Sigmoid colon (tissue), 7 donors: ENCODE results near the gene CCT3. TPM values are rescaled to one million over a fixed set of nuclear protein-coding genes. Genes with fewer than 3 reads are reported as not detected.

Experiments
- DNase-seq: peaks from one replicate; pipeline ENCODE4 v3.0.0-alpha.2; 2019
- H3K27ac ChIP-seq, 4 donors: fragments of 200-600 bp; sonication (generic); one replicate each; pipeline ENCODE4 v1.5.1; 2016 to 2019; ENCODE audit warnings: mild to moderate bottlenecking in 1 of 4
- H3K27me3 ChIP-seq, 3 donors: fragments of 200-600 bp; sonication (generic); one replicate each; pipeline ENCODE4 v1.5.1; 2019; ENCODE audit warnings: mild to moderate bottlenecking in 1 of 3
- H3K36me3 ChIP-seq, 4 donors: fragments of 200-600 bp; sonication (generic); one replicate each; pipeline ENCODE4 v1.5.1; 2016 to 2019
- H3K4me1 ChIP-seq, 4 donors: fragments of 200-600 bp; sonication (generic); one replicate each; pipeline ENCODE4 v1.5.1; 2017 to 2019
- H3K4me3 ChIP-seq, 4 donors: fragments of 200-600 bp; sonication (generic); one replicate each; pipeline ENCODE4 v1.5.1; 2017 to 2019; ENCODE audit warnings: mild to moderate bottlenecking in 2 of 4, moderate library complexity in 1 of 4
- H3K9me3 ChIP-seq, 4 donors: fragments of 200-600 bp in 3 of 4; sonication (generic) in 3 of 4; one replicate each; pipeline versions ENCODE4 v1.5.1 to v1.6.1; 2013 to 2019
- EP300 ChIP-seq, 4 donors: sonication (generic); formaldehyde crosslinking; IDR thresholded peaks; one replicate each; pipeline ENCODE4 v1.6.1; 2017; ENCODE audit warnings: antibody characterized with exemption in 4 of 4
- POLR2A ChIP-seq, 2 donors: fragments of 450-650 bp; IDR thresholded peaks; one replicate each; pipeline ENCODE4 v1.6.1; 2016; ENCODE audit warnings: antibody characterized with exemption in 2 of 2, mild to moderate bottlenecking in 2 of 2, moderate library complexity in 2 of 2
- POLR2AphosphoS5 ChIP-seq, 4 donors: sonication (generic); formaldehyde crosslinking; IDR thresholded peaks; one replicate each; pipeline ENCODE4 v1.6.1; 2017; ENCODE audit warnings: antibody characterized with exemption in 4 of 4
- WGBS, 2 donors: extraction: QIAGEN DNeasy Blood & Tissue Kit; methylation state at CpG; one replicate each; pipeline ENCODE4 v1.1.7; 2013; 5-methylcytosine and 5-hydroxymethylcytosine counted together
- intact Hi-C: fragments of 100-400 bp; cut with DNase I; formaldehyde crosslinking; loops from one replicate; pipeline ENCODE4 v1.15.1; 2023
- polyA plus RNA-seq, 3 donors: library from polyadenylated mRNA; stranded (reverse); fragments of 200-250 nt; gene quantifications; one replicate each; pipeline ENCODE4 v1.2.3, GENCODE V29; 2013
- total RNA-seq, 4 donors: library from RNA; depleted of rRNA; stranded (reverse); fragments of >200 nt; gene quantifications; one replicate each; pipeline ENCODE4 v1.1.0, GENCODE V29; 2016
- TF ChIP-seq, protein P1 (sequence below), 4 experiments: fragments of 450-650 bp in 3 of 4; fragments of 200-600 bp in 1 of 4; IDR thresholded peaks; one replicate each; pipeline ENCODE4 v1.5.1; 2016 to 2019; ENCODE audit warnings: antibody characterized with exemption in 4 of 4, mild to moderate bottlenecking in 3 of 4, moderate library complexity in 2 of 4
- donor health status: healthy with polysubstance abuse.
- donor health status: Bipolar disorder and iron deficiency.
- donor health status: healthy.

Gene CCT3
- total and polyA plus RNA-seq, 7 donors, result 94.3 to 253 (median 155) TPM

DNA sequence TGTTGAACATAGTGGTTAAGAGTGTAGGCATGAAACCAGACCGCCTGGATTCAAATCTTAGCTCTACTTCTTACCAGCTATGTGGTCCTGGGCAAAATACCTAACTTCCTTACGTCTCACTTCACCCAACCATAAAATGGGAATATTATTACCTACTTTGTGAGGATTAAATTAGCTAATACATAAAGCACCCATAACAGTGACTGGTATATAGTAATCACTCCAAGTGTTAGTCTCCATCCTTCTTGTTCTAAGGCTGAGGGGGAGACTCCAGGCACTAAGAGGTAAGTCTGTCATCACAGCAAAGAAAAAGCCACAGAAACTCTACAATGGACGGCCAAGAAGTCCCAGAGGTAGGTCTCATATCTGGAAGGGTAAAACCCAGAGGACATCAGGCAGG lies 58.3 kb downstream of the CCT3 start:
- DNase-seq, result no peak
- Histone ChIP-seq H3K36me3 (peaks cover 12 to 41% (median 23%) of the 10 kb centered on the region in 4 donors), H3K4me1 (peaks cover 0 to 33% (median 29%) of the 10 kb centered on the region in 4 donors), H3K27me3 (no peaks in the 10 kb centered on the region), H3K9me3 (no peaks in the 10 kb centered on the region), H3K4me3 (no peak overlapping the region), H3K27ac (no peak overlapping the region)
- intact Hi-C loops, result no loop called here
- WGBS, 2 donors, result 88 to 90% methylated on average over 3 of the region's 3 CpGs
- TF ChIP-seq, protein P1, sequence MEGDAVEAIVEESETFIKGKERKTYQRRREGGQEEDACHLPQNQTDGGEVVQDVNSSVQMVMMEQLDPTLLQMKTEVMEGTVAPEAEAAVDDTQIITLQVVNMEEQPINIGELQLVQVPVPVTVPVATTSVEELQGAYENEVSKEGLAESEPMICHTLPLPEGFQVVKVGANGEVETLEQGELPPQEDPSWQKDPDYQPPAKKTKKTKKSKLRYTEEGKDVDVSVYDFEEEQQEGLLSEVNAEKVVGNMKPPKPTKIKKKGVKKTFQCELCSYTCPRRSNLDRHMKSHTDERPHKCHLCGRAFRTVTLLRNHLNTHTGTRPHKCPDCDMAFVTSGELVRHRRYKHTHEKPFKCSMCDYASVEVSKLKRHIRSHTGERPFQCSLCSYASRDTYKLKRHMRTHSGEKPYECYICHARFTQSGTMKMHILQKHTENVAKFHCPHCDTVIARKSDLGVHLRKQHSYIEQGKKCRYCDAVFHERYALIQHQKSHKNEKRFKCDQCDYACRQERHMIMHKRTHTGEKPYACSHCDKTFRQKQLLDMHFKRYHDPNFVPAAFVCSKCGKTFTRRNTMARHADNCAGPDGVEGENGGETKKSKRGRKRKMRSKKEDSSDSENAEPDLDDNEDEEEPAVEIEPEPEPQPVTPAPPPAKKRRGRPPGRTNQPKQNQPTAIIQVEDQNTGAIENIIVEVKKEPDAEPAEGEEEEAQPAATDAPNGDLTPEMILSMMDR (IDR thresholded peaks at IDR 0.05), result no peak
- no peak for TF ChIP-seq POLR2AphosphoS5 (IDR thresholded peaks at IDR 0.05)
- no peak for TF ChIP-seq POLR2A (IDR thresholded peaks at IDR 0.05)
- TF ChIP-seq EP300 (IDR thresholded peaks at IDR 0.05), result no peak

DNA sequence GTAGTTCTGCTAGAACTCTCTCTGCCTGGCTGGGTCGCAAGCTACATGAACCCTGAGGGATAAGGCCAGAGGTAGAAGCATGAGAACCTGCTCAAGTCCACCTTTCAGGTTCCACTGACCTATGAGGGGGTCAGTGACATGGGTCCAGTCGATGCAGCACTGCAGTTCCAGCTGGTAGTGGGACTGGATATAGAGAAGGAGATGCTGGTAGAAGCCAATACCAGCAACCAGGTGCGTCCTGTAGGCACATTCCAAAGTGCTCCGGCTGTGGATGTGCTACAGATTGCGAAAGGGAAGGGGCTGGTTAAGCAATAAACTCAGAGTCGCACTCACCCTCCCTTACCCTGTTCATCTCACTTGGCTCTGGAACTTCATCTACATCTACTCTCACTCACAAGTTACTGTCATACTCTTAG lies 61.1 kb downstream of the CCT3 start:
- intact Hi-C loops, result no loop called here
- DNase-seq, result no peak
- WGBS, 2 donors, result 75 to 89% methylated on average over 6 of the region's 6 CpGs
- H3K4me3 ChIP-seq, result no peak overlapping the region
- no peaks in the 10 kb centered on the region for H3K27me3 ChIP-seq
- peaks cover 0 to 20% (median 13%) of the 10 kb centered on the region in 4 donors for H3K4me1 ChIP-seq
- no peak for TF ChIP-seq EP300 (IDR thresholded peaks at IDR 0.05)
- TF ChIP-seq, protein P1 (IDR thresholded peaks at IDR 0.05), result no peak
- TF ChIP-seq POLR2A (IDR thresholded peaks at IDR 0.05), result no peak
- TF ChIP-seq POLR2AphosphoS5 (IDR thresholded peaks at IDR 0.05), result no peak
- no peaks in the 10 kb centered on the region for H3K9me3 ChIP-seq
- H3K36me3 ChIP-seq, result peaks cover 21 to 70% (median 49%) of the 10 kb centered on the region in 4 donors
- H3K27ac ChIP-seq, result no peak overlapping the region

DNA sequence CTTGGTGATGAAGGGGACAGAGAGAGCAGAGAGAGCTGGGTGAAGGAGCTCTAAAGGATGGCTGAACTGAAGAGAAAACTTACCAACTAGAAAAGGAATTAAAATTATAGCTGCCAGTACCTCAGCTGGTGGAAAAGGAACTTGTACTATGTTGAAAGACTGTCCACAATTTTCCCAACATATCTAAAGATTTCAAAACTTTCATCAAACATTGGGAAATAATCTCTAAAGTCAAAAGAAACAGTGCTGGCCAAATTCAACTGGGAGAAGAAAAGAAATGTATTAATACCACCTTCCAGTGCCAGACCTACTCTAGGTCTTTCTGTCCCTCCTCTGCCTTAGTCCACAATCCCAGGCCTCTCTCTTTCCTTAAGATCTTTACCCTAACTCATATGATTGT lies 61.6 kb downstream of the CCT3 start:
- H3K27ac ChIP-seq, result no peak overlapping the region
- H3K9me3 ChIP-seq, result no peaks in the 10 kb centered on the region
- H3K27me3 ChIP-seq, result no peaks in the 10 kb centered on the region
- no peak for DNase-seq
- TF ChIP-seq POLR2A (IDR thresholded peaks at IDR 0.05) (no peak), EP300 (IDR thresholded peaks at IDR 0.05) (no peak), POLR2AphosphoS5 (IDR thresholded peaks at IDR 0.05) (no peak)
- TF ChIP-seq, protein P1 (IDR thresholded peaks at IDR 0.05), result no peak
- intact Hi-C loops, result no loop called here
- peaks cover 21 to 74% (median 53%) of the 10 kb centered on the region in 4 donors for H3K36me3 ChIP-seq
- H3K4me1 ChIP-seq, result peaks cover 0 to 16% (median 8%) of the 10 kb centered on the region in 4 donors
- no peak overlapping the region for H3K4me3 ChIP-seq

DNA sequence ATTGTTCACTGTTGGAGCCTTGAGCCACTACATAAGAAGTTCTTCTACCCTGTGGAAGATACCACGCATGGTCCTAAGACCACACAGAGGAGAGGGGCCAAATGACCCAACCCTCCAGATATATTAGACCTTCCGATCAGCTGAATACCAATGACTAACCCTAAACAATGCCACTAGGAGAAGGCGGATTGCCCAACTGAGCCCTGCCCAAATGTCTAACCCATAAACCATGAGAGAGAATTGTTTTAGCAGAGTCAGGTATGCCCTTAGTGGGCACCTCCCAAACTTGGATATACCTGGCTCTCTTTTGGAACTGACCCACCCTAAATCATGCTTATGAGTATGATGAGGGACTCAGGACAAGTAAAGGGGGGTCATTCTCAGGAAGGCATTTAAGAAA lies 67.8 kb downstream of the CCT3 start:
- no peak overlapping the region for H3K4me3 ChIP-seq
- intact Hi-C loops, result no loop called here
- H3K9me3 ChIP-seq, result no peaks in the 10 kb centered on the region
- WGBS, 2 donors, result 93 to 97% methylated on average over 3 of the region's 3 CpGs
- TF ChIP-seq, protein P1 (IDR thresholded peaks at IDR 0.05), result no peak
- TF ChIP-seq POLR2AphosphoS5 (IDR thresholded peaks at IDR 0.05), result no peak
- no peak for TF ChIP-seq EP300 (IDR thresholded peaks at IDR 0.05)
- TF ChIP-seq POLR2A (IDR thresholded peaks at IDR 0.05), result no peak
- no peaks in the 10 kb centered on the region for H3K4me1 ChIP-seq
- peaks cover 39 to 100% (median 81%) of the 10 kb centered on the region in 4 donors for H3K36me3 ChIP-seq
- no peak overlapping the region for H3K27ac ChIP-seq
- DNase-seq, result no peak
- H3K27me3 ChIP-seq, result no peaks in the 10 kb centered on the region

DNA sequence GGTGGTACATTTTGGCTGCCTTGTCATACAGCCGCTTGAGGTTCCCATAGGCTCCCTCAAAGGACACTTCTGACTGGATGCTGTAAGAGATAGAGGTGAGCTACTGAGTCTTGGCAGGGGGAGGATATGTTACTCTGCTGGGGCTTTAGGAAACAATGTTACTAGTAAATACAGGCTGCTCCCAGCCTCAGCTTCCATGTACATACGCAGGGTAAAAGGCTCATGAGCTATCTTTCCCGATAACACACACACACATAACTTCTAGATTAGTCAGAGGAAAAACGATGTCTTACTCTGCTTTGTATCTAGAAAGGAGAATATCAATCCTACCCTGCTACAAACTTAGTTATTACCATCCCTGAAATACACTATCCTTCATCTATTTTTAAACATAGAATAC lies 69.8 kb downstream of the CCT3 start:
- peaks cover 34 to 99% (median 75%) of the 10 kb centered on the region in 4 donors for H3K36me3 ChIP-seq

More for the DNA sequence above, 69.8 kb downstream of the CCT3 start:
- DNase-seq, result no peak
- intact Hi-C loops, result no loop called here
- no peak overlapping the region for H3K4me3 ChIP-seq
- H3K9me3 ChIP-seq, result no peaks in the 10 kb centered on the region
- TF ChIP-seq, protein P1 (IDR thresholded peaks at IDR 0.05), result no peak
- TF ChIP-seq POLR2A (IDR thresholded peaks at IDR 0.05), result no peak
- no peak for TF ChIP-seq EP300 (IDR thresholded peaks at IDR 0.05)
- TF ChIP-seq POLR2AphosphoS5 (IDR thresholded peaks at IDR 0.05), result no peak
- WGBS, 2 donors, result 92% methylated on average over 4 of the region's 4 CpGs
- no peaks in the 10 kb centered on the region for H3K27me3 ChIP-seq
- no peak overlapping the region for H3K27ac ChIP-seq
- peaks cover 0 to under 1% (median 0%) of the 10 kb centered on the region in 4 donors for H3K4me1 ChIP-seq
